ENCODE data around the gene DRG2. TPM values are rescaled to one million over a fixed set of nuclear protein-coding genes. Genes with fewer than 3 reads are reported as not detected.

Gene DRG2
- total RNA-seq, 1 donor: 40.2 TPM

- H2AFZ ChIP-seq (ENCODE audit: low read length): no peak overlapping the region
- no peak overlapping the region for H3K27ac ChIP-seq (ENCODE audit: low read depth, low read length)
- no peak for DNase-seq (ENCODE audit: insufficient read length, low spot score, missing footprints)
- H3K4me2 ChIP-seq (ENCODE audit: insufficient read depth, low read length): no peak overlapping the region
- no peaks in the 10 kb centered on the region for H3K9me3 ChIP-seq (ENCODE audit: low read depth, low read length)
- H3K4me3 ChIP-seq (ENCODE audit: insufficient read depth, low read length): no peak overlapping the region
- peaks cover 34% of the 10 kb centered on the region for H3K79me2 ChIP-seq (ENCODE audit: insufficient read depth, low read length)
- no peak for TF ChIP-seq CTCF (IDR thresholded peaks at IDR 0.05; ENCODE audit: extremely low read depth, low read depth, low read length)
- no peaks in the 10 kb centered on the region for H3K27me3 ChIP-seq (ENCODE audit: insufficient read depth, low read length)
- H3K4me1 ChIP-seq (ENCODE audit: insufficient read depth, low read length): peaks cover 8% of the 10 kb centered on the region
- peaks cover 5% of the 10 kb centered on the region for H4K20me1 ChIP-seq (ENCODE audit: insufficient read depth, low read length)
- peaks cover 16% of the 10 kb centered on the region for H3K36me3 ChIP-seq (ENCODE audit: insufficient read depth, low read length)
Measured at GRCh38 chr17:18089613-18090012, 1.9 kb downstream of the DRG2 start.

- no peak overlapping the region for H3K27ac ChIP-seq (ENCODE audit: low read depth, low read length)
- DNase-seq (ENCODE audit: insufficient read length, low spot score, missing footprints): peak; percentile 88
- H3K4me2 ChIP-seq (ENCODE audit: insufficient read depth, low read length): no peak overlapping the region
- H3K79me2 ChIP-seq (ENCODE audit: insufficient read depth, low read length): peaks cover 23% of the 10 kb centered on the region
- H3K4me1 ChIP-seq (ENCODE audit: insufficient read depth, low read length): peaks cover 1% of the 10 kb centered on the region
- peaks cover 11% of the 10 kb centered on the region for H4K20me1 ChIP-seq (ENCODE audit: insufficient read depth, low read length)
- no peak overlapping the region for H3K4me3 ChIP-seq (ENCODE audit: insufficient read depth, low read length)
- TF ChIP-seq CTCF (IDR thresholded peaks at IDR 0.05; ENCODE audit: extremely low read depth, low read depth, low read length): peak; percentile 59
- no peaks in the 10 kb centered on the region for H3K27me3 ChIP-seq (ENCODE audit: insufficient read depth, low read length)
- no peak overlapping the region for H2AFZ ChIP-seq (ENCODE audit: low read length)
- H3K36me3 ChIP-seq (ENCODE audit: insufficient read depth, low read length): peaks cover 44% of the 10 kb centered on the region
- no peaks in the 10 kb centered on the region for H3K9me3 ChIP-seq (ENCODE audit: low read depth, low read length)
Measured at GRCh38 chr17:18093616-18094408, 6.1 kb downstream of the DRG2 start.

GRCh38 chr17:18094409-18094807 lies 6.7 kb downstream of the DRG2 start:
- Histone ChIP-seq H2AFZ (ENCODE audit: low read length) (no peak overlapping the region), H3K79me2 (ENCODE audit: insufficient read depth, low read length) (peaks cover 18% of the 10 kb centered on the region), H3K4me2 (ENCODE audit: insufficient read depth, low read length) (no peak overlapping the region), H3K9me3 (ENCODE audit: low read depth, low read length) (no peaks in the 10 kb centered on the region), H3K27ac (ENCODE audit: low read depth, low read length) (no peak overlapping the region), H3K27me3 (ENCODE audit: insufficient read depth, low read length) (no peaks in the 10 kb centered on the region), H3K36me3 (ENCODE audit: insufficient read depth, low read length) (peaks cover 50% of the 10 kb centered on the region), H3K4me1 (ENCODE audit: insufficient read depth, low read length) (no peaks in the 10 kb centered on the region), H4K20me1 (ENCODE audit: insufficient read depth, low read length) (peaks cover 11% of the 10 kb centered on the region), H3K4me3 (ENCODE audit: insufficient read depth, low read length) (no peak overlapping the region)
- TF ChIP-seq CTCF (IDR thresholded peaks at IDR 0.05; ENCODE audit: extremely low read depth, low read depth, low read length): no peak
- DNase-seq (ENCODE audit: insufficient read length, low spot score, missing footprints): no peak

- Histone ChIP-seq H3K27ac (ENCODE audit: low read depth, low read length) (no peak overlapping the region), H3K4me1 (ENCODE audit: insufficient read depth, low read length) (no peaks in the 10 kb centered on the region), H2AFZ (ENCODE audit: low read length) (no peak overlapping the region), H3K36me3 (ENCODE audit: insufficient read depth, low read length) (peaks cover 50% of the 10 kb centered on the region), H3K4me2 (ENCODE audit: insufficient read depth, low read length) (no peak overlapping the region), H3K4me3 (ENCODE audit: insufficient read depth, low read length) (no peak overlapping the region), H3K27me3 (ENCODE audit: insufficient read depth, low read length) (no peaks in the 10 kb centered on the region), H3K9me3 (ENCODE audit: low read depth, low read length) (no peaks in the 10 kb centered on the region), H4K20me1 (ENCODE audit: insufficient read depth, low read length) (peaks cover 7% of the 10 kb centered on the region), H3K79me2 (ENCODE audit: insufficient read depth, low read length) (no peaks in the 10 kb centered on the region)
- no peak for TF ChIP-seq CTCF (IDR thresholded peaks at IDR 0.05; ENCODE audit: extremely low read depth, low read depth, low read length)
- peak; percentile 46 for DNase-seq (ENCODE audit: insufficient read length, low spot score, missing footprints)
Measured at GRCh38 chr17:18099516-18099915, 11.8 kb downstream of the DRG2 start.

Data from osteoblast (primary cell).